HepG2 (cell line): Measurements from ENCODE around the gene TTLL8. TPM values are rescaled to one million over a fixed set of nuclear protein-coding genes. Genes with fewer than 3 reads are reported as not detected.
A peak's percentile ranks its signal among the peaks of the same experiment; 100 is the strongest.
"Not testable (repeated sequence)": the region's sequence is repeated elsewhere in the genome, so short reads cannot be mapped to it uniquely, and the experiment has no call there.

Source experiments
- ATAC-seq: fragments of 200-7000 bp; cut with Tn5 transposase; 3 replicates; pipeline ENCODE4 v1.9.1; 2020; ENCODE audit warnings: mild to moderate bottlenecking, moderate library complexity
- BruUV-seq: library from RNA; stranded (reverse); fragments of 400-500 nt; replicated peaks from 2 replicates; lab custom pipeline; 2021; lab: Mats Ljungman, UMichigan
- CTCF ChIA-PET: fragments of 300-600 bp; formaldehyde crosslinking; extraction: SDS; loops from one replicate; lab custom pipeline; 2021; ENCODE audit warnings: low total read pairs, inconsistent platforms, low intra/inter-chr PET ratio; lab: Yijun Ruan, JAX
- POLR2A ChIA-PET: fragments of 350-600 bp; sonication (Branson Sonifier 250); formaldehyde crosslinking; loops from one replicate; lab custom pipeline; 2020; ENCODE audit warnings: antibody characterized with exemption, inconsistent platforms; lab: Yijun Ruan, JAX
- DNase-seq: peaks from one replicate; pipeline ENCODE4 v3.0.0-alpha.2; 2015; ENCODE audit warnings: low spot score
- FAIRE-seq: peaks from 3 replicates; lab custom pipeline; 2011; peaks lifted over from hg19 to GRCh38; lab: Jason Lieb, UNC
- H2AFZ ChIP-seq: one replicate; pipeline ENCODE4 v1.6.1; 2011; ENCODE audit warnings: low read length, inconsistent platforms
- H3K27ac ChIP-seq: fragments of 300-600 bp; 3 replicates; pipeline ENCODE4 v1.8.0; 2011; ENCODE audit warnings: mixed run types, mild to moderate bottlenecking, mixed read lengths, low read length, inconsistent platforms; ENCODE audit not compliant: insufficient read depth; ENCODE audit errors: extremely low read length
- H3K27me3 ChIP-seq, 2 experiments: fragments of 200-600 bp in 1 of 2; 2 replicates in 1 of 2; 3 replicates in 1 of 2; pipeline versions ENCODE4 v1.6.0 to v1.8.0; 2011; ENCODE audit warnings: low read length in 2 of 2, mild to moderate bottlenecking in 2 of 2, moderate library complexity in 2 of 2, inconsistent platforms in 1 of 2; ENCODE audit not compliant: insufficient read depth in 2 of 2, control insufficient read depth in 1 of 2
- H3K36me3 ChIP-seq, 2 experiments: fragments of 200-600 bp in 1 of 2; replicated peaks in 1 of 2; 2 replicates in 1 of 2; 3 replicates in 1 of 2; pipeline versions ENCODE4 v1.5.1 to v1.8.0; 2011; ENCODE audit warnings: low read length in 2 of 2, inconsistent platforms in 1 of 2; ENCODE audit not compliant: insufficient read depth in 2 of 2, control insufficient read depth in 1 of 2
- H3K4me1 ChIP-seq: 2 replicates; pipeline ENCODE4 v1.5.1; 2012; ENCODE audit warnings: low read length, inconsistent platforms; ENCODE audit not compliant: insufficient read depth
- H3K4me2 ChIP-seq: 2 replicates; pipeline ENCODE4 v1.6.0; 2011; ENCODE audit warnings: low read depth, low read length, inconsistent platforms
- H3K4me3 ChIP-seq, 3 experiments: fragments of 200-600 bp in 1 of 3; sonication (generic), shearing (Covaris generic) in 1 of 3; replicated peaks in 1 of 3; 2 replicates each; pipeline ENCODE4 v1.5.1; 2011 to 2016; ENCODE audit warnings: low read length in 3 of 3, inconsistent platforms in 2 of 3, low read depth in 2 of 3, mild to moderate bottlenecking in 2 of 3, control low read depth in 1 of 3, mixed read lengths in 1 of 3; ENCODE audit not compliant: insufficient read depth in 1 of 3
- H3K79me2 ChIP-seq: one replicate; pipeline ENCODE4 v1.6.1; 2011; ENCODE audit warnings: low read length, inconsistent platforms; ENCODE audit not compliant: insufficient read depth
- H3K9ac ChIP-seq: 2 replicates; pipeline ENCODE4 v1.6.0; 2011; ENCODE audit warnings: mild to moderate bottlenecking, low read depth, low read length, inconsistent platforms; ENCODE audit not compliant: insufficient read depth
- H3K9me3 ChIP-seq: 2 replicates; pipeline ENCODE4 v1.5.1; 2012; ENCODE audit warnings: mild to moderate bottlenecking, low read length
- H4K20me1 ChIP-seq: 2 replicates; pipeline ENCODE4 v1.6.0; 2011; ENCODE audit warnings: inconsistent platforms, mild to moderate bottlenecking, low read length, moderate library complexity; ENCODE audit not compliant: insufficient read depth
- ZNF709 ChIP-seq: sonication (generic); formaldehyde crosslinking; IDR thresholded peaks from 2 replicates; pipeline ENCODE4 v1.5.0; 2020; ENCODE audit warnings: mild to moderate bottlenecking, missing genetic modification reagents
- ZNF773 ChIP-seq: sonication (generic); formaldehyde crosslinking; IDR thresholded peaks from 2 replicates; pipeline ENCODE4 v1.4.0; 2020; ENCODE audit warnings: missing genetic modification reagents, borderline replicate concordance
- WGBS: methylation state at CpG from one replicate; pipeline ENCODE4 v1.1.6; 2017; ENCODE audit warnings: low lambda C conversion rate; 5-methylcytosine and 5-hydroxymethylcytosine counted together
- in situ Hi-C: cut with HindIII; loops from 2 replicates; pipeline ENCODE4 v1.10.0; 2017; ENCODE audit warnings: low pct_unique_long_range_greater_than_20kb; ENCODE audit not compliant: extremely low pct_ligation_motif_present
- intact Hi-C: fragments of 100-400 bp; cut with micrococcal nuclease; formaldehyde crosslinking; loops from one replicate; pipeline ENCODE4 v1.10.0; 2022; ENCODE audit not compliant: unreplicated experiment
- polyA plus RNA-seq, 8 experiments: library from polyadenylated mRNA; depleted of rRNA in 3 of 8; stranded (reverse) in 7 of 8; unstranded in 1 of 8; fragments of >200 nt; fragmentation: Illumina TruSeq in 4 of 8; extraction: Trizol in 4 of 8; gene quantifications; 2 replicates each; pipeline versions ENCODE4 v1.2.1 to v1.2.3, GENCODE V29; 2011 to 2016; ENCODE audit warnings: low read depth in 4 of 8, missing spikeins in 1 of 8, mixed read lengths in 1 of 8; ENCODE audit not compliant: insufficient read depth in 1 of 8
- total RNA-seq, 5 experiments: library from RNA; depleted of rRNA; stranded (reverse); fragments of >200 nt; fragmentation: Illumina TruSeq; extraction: Trizol; gene quantifications; 2 replicates each; pipeline ENCODE4 v1.2.3, GENCODE V29; 2016; ENCODE audit warnings: low read depth in 1 of 5

TTLL8 gene
- total and polyA plus RNA-seq, 2 of the 13 experiments (the other 11 are each of a cell fraction or from before 2014, with no cell fraction given): not detected

GRCh38 chr22:49991167-49991566 lies 66.9 kb downstream of the TTLL8 start:
- DNase-seq: no peak

GRCh38 chr22:49989826-49990225 lies 68.3 kb downstream of the TTLL8 start:
- H3K4me3 ChIP-seq, BruUV-seq, POLR2A ChIA-PET, ATAC-seq, H2AFZ ChIP-seq, H3K27ac ChIP-seq, FAIRE-seq, H4K20me1 ChIP-seq, H3K9ac ChIP-seq, H3K36me3 ChIP-seq, CTCF ChIA-PET, H3K79me2 ChIP-seq, H3K4me2 ChIP-seq, DNase-seq: not testable (repeated sequence)
- H3K4me1 ChIP-seq: peaks cover 13% of the 10 kb centered on the region
- H3K9me3 ChIP-seq: peaks cover 11% of the 10 kb centered on the region
- in situ Hi-C loops (loop anchor here (5.0 kb wide), 1 partner anchor 58 kb away; no protein-coding TSS in a partner anchor), intact Hi-C loops (loop anchor here (5.0 kb wide), 1 partner anchor 42 kb away; no protein-coding TSS in a partner anchor)
- 85% methylated on average over 10 of the region's 24 CpGs for WGBS
- H3K27me3 ChIP-seq: peaks cover 0 to 17% of the 10 kb centered on the region in 2 experiments; a peak in 2 of 5 replicates

More at GRCh38 chr22:49991167-49991566, 66.9 kb downstream of the TTLL8 start:
- 2% methylated on average over 6 of the region's 6 CpGs for WGBS
- H3K4me1 ChIP-seq: peaks cover 7% of the 10 kb centered on the region
- TF ChIP-seq ZNF709 (CRISPR knock-in tag): peak; percentile 96; the same call in 1 of the 2 replicates
- TF ChIP-seq ZNF773 (CRISPR knock-in tag): no peak
- TF ChIP-seq, all 625 proteins: peak for 1
- Histone ChIP-seq H2AFZ (no peak overlapping the region), H3K36me3 (no peaks in the 10 kb centered on the region), H3K4me2 (no peak overlapping the region), H3K4me3 (no peak overlapping the region), H3K9me3 (peaks cover 11% of the 10 kb centered on the region), H3K9ac (no peak overlapping the region), H3K79me2 (no peaks in the 10 kb centered on the region), H3K27ac (no peak overlapping the region), H3K27me3 (peaks cover 1 to 18% of the 10 kb centered on the region in 2 experiments; a peak in 2 of 5 replicates), H4K20me1 (no peaks in the 10 kb centered on the region)
- BruUV-seq: no TSS peak
- in situ Hi-C loops (loop anchor here (5.0 kb wide), 1 partner anchor 59 kb away; no protein-coding TSS in a partner anchor), intact Hi-C loops (loop anchor here (5.0 kb wide), 1 partner anchor 41 kb away; no protein-coding TSS in a partner anchor)
- no peak for ATAC-seq
- POLR2A ChIA-PET: no interaction called here
- CTCF ChIA-PET: interaction anchor here (1.4 kb wide), 1 partner anchor 60 kb away, joined by 3 read pairs; no protein-coding TSS in a partner anchor
- FAIRE-seq: no peak
